ENCODE measurements around the gene FOXP1.

Gene FOXP1

GRCh38 chr3:71112576-71112975, 471.0 kb downstream of the FOXP1 start:
- DNase-seq: no peak

DNA sequence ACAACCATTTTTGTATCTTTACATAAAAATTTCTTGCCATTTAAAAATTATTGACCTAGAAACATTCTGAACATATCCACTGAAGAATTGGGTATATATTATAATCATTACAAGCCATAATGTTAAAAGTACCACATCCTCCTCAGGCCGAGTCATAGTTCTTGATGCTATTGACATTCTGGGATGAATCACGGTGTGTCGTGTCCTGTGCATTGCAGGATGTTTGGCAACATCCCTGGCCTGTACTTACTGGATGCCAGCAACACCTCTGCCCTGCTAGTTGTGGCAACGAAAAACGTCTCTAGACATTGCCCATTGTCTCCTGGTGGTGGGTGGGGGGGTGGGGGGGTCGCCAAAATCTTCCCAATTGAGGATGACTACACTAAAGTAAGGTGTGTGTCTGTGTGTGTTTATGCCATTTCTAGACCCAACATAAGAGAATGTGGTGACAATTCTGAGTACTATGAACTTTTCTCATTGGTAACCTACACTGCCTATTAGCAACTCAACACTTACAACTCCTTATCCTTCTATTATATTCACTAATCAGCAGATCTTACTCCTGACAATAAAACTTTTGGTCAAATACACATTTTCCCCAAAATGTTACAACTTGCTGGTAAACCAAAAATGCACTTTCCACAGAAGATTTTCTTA, 471.6 kb downstream of the FOXP1 start:
- peak; percentile 86 for DNase-seq

GRCh38 chr3:71110385-71111222, 472.9 kb downstream of the FOXP1 start:
- no peak for DNase-seq

DNA sequence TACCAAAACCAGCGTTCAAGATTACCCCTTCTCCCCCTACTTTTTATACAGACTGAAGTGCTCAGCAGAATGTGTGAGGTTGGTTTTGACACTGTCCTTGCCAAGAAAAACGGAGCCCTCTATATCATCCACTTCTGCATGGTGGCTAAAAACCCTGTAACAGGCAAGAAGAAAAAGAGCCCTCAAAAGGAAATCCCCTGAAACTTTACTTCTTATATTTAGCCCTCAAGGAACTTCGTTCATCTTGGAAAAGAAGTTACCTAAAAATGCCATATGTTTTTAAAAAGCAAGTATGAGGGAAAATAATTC, 473.6 kb downstream of the FOXP1 start:
- no peak for DNase-seq

GRCh38 chr3:71109241-71109976, 474.1 kb downstream of the FOXP1 start:
- peak; percentile 87 for DNase-seq

- DNase-seq: no peak
Observed at GRCh38 chr3:71107926-71108325, 475.6 kb downstream of the FOXP1 start.

DNA sequence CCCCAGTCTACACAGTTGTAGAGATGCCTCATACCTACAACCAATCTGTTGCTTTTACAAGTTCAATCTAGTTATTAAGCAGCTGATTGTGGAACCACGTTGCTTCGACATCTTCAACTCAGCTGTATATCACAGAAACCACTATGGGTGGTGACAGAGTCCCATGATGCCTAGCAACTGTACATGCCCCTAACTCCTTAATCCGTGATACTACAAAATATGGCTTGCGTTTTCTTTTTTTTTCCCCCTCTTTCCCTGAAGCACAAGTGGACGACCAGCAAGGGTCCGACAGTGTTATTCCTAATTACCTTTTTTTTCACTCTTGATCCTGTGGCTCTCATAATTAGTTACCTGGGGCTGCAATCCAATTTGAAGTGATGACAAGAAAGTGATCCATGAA, 478.6 kb downstream of the FOXP1 start:
- no peak for DNase-seq

GRCh38 chr3:71104556-71104955, 479.0 kb downstream of the FOXP1 start:
- DNase-seq: no peak

GRCh38 chr3:71104121-71104541, 479.4 kb downstream of the FOXP1 start:
- peak; percentile 93 for DNase-seq

DNA sequence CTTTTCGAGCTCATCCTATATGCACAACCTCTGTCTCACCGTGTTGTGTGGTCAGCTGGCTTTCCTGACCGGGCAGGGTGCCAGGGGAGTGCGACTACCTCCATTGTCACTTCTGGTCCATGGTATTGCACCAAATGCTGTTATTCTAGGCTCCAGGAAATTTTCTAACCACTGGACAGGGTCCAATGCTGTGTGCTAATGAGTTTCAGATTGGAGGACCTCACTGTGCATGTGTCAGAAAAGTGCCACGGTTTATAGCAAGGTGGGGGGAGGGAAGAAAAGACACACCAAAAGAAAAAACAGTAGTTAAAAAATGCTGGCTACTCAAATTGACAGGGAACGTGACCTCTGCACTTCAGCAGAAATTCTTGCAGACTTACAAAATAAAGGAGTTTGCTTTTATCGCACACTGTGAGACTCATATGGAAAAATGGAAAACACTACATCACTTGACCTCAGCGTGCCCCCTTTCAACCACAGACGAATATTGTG, 480.1 kb downstream of the FOXP1 start:
- DNase-seq: peak; percentile 93

GRCh38 chr3:71102111-71102983, 481.2 kb downstream of the FOXP1 start:
- peak; percentile 98 for DNase-seq

DNA sequence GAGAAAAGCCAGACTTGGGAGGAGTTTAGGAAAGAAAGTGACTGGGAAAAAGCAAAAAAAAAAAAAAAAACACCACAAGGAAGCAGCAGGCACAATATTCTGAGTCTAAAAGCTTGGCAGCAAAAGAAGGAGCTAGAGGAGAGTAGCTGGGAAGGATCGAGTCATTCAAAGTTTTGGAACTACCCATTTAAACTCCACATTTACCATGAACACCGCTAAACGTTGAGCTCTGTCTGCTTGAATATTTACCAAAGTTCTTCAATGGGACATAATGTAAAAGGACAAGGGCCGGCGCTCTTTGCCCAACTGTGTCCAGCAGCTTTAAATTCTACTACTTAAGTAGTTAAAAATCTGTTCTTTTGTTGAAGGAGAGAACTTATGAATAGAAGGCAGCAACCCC, 481.9 kb downstream of the FOXP1 start:
- DNase-seq: peak; percentile 55

DNA sequence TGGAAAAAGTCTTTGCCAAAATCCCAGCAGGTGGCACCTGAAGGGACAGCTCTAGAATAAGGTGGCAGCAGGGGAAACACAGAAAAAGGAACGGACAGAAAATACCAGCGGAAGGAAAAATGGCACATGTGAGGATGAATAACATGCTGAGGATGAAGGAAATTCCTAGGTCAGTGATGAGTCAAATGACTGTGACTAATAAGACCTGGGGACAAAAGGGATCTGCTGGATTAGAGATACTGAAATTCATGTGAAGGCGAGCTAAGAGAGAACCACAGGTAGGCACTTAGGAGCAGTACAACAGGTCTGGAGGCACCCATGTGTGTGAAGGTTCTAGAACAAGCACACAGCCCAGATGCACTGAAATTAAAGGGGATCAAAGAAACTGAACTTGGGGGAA, 482.5 kb downstream of the FOXP1 start:
- DNase-seq: peak; percentile 75

DNA sequence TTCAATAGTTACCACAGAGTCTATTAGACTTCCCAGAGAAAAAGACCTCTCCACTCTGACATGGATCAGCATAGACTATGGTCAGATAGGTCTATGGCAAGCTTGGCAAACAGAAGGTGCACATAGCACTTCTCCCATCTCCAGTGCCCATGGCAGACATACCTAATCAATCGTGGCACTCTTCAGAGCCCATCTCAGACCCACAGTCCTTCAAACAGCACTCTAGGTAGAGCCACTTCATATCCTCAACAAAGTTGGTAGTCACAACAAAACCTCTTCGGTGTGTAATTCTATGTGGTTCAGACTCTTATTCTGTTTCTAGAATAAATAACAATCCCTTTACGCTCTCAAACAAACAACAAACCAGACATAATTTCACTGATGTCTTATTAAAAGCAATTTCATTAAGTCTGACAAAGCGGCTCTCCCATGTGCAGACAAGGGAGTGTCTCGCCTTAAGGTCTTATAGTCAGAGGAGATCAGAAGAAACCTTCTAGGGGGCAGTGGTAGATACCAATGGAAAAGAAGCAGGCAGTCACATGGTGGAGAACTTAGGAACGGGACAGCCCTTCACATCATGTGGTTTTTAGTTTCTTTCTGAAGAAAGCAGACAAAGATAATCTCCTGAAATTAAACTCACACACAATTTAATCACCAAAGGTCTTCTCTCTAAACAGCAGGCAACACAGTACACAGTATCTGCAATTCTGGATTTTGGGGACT, 483.4 kb downstream of the FOXP1 start:
- no peak for DNase-seq

DNA sequence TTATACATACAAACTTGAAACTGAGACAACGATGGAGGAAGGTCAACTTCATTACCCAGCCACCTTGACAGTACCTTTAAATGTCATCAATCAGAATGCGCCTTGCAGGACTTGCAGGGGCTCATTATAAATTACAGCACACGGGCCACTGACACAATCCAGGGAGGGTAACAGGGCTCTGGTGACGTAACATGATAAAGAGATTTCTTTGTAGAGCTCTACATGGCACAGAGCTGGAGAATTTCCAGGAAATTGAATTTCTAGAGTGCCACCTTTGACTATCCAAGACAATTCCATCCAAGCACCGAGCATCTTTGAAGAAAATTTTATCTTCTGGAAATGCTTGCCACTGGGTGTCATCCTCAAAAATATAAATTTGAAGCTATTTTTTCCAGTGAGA, 486.0 kb downstream of the FOXP1 start:
- no peak for DNase-seq

DNA sequence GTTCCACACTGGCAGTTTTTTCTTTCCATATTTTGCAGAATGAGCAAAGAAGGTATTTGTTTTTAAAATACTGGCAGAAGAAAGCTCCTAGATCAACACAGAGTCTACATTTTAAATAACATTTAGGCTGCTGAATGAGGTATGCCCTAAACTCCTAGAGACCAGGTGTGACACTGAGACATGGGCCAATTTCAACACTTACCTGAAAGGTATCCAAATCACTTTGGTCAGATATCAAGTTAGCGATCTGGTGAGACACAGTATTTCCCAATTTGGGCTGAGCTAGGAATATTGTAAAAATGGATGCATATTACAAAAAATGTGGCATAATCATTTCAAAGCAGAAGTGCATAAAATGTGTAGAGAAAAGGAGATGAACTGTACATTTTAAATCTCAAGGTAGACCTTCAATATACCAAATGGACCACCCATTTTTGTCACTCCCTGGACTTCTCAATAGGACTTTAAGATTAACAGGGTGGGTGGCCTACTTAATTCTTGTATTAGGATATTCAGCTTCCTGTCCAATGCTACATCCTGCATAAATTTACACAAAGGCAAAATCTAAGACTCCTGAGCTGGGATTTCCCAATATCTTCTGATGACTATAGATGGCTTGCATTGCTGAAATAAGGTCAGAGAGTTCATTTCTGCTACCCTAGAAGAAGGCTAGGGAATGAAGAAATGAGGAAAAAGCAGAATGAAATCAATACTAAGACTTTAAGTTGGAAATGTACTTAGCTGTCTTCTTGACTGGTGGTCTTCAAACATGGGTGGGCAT, 487.8 kb downstream of the FOXP1 start:
- no peak for DNase-seq

- no peak for DNase-seq
Observed at GRCh38 chr3:71094658-71095209, 488.8 kb downstream of the FOXP1 start.

- DNase-seq: no peak
Observed at GRCh38 chr3:71092665-71093064, 490.9 kb downstream of the FOXP1 start.

DNA sequence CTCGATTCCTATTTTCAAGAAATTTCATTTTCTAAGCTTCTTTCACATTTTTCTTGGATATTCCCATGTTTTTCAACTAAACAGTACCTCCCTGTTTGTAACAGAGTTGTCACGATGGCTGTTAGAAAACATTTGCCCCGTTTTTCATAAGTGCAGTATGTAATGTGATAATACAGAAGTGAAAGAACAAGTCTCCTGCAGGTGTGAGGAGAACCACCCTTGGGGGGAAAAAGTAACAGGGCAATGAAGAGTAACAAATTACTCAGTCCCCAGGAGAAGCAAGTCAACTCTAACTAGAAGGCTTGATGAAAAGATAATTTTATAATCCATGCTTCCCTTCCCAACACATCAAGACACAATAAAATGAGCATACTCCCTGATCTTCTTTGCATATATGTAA, 493.3 kb downstream of the FOXP1 start:
- DNase-seq: no peak

GRCh38 chr3:71089271-71089847, 494.2 kb downstream of the FOXP1 start:
- no peak for DNase-seq
